NCI-H2196 treated with DMSO at 0.1 percent for 48 hours (cell line): ENCODE measurements around the gene ORC1.

Source experiments
- DNase-seq: peaks from one replicate; lab custom pipeline; 2025; ENCODE audit not compliant: unreplicated experiment; lab: John Stamatoyannopoulos, UW

ORC1 gene

GRCh38 chr1:52346653-52347052 lies 57.6 kb downstream of the ORC1 start:
- DNase-seq: no peak

- DNase-seq: no peak
These were observed 59.0 kb downstream of the ORC1 start for GRCh38 chr1:52345252-52345651.

DNA sequence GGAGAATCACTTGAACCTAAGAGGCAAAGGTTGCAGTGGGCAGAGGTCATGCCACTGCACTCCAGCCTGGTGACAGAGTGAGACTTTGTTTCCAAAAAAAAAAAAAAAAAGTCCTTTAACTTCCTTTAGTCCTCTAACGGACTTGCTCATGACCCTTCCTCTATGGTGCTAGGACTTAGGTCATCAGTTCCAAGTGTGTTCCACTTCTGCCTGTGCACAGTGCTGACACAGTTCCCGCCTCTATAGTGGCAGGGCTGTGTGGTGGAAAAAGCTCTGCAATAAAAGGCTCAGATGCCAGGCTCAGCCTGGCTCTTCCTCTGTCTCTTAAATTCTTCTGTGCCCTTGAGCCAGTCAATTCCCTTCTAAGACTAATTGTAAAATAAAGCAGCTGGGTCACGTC lies 60.2 kb downstream of the ORC1 start:
- no peak for DNase-seq

- no peak for DNase-seq
These were observed 62.5 kb downstream of the ORC1 start for GRCh38 chr1:52341655-52342260.

GRCh38 chr1:52337439-52337838 lies 66.8 kb downstream of the ORC1 start:
- DNase-seq: no peak

- DNase-seq: no peak
These were observed 69.2 kb downstream of the ORC1 start for GRCh38 chr1:52334906-52335528.

DNA sequence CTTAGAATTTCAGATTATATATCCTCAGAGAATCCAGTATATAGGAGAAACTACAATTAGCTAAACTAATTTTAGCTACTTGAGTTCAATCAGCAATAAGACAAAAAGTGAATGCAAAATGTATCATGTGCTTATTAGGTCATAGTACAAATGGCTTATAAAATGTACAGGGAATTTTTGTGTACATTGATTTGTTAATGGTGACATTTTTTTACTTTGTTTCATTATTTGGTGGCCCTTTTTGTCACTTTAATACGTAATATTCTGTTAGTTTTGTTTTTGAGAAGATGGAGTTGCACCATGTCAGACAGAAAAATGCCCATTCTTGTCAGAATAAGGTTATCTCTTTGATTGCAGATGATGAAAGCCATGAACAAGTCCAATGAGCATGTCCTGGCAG lies 71.8 kb downstream of the ORC1 start:
- DNase-seq: no peak

DNA sequence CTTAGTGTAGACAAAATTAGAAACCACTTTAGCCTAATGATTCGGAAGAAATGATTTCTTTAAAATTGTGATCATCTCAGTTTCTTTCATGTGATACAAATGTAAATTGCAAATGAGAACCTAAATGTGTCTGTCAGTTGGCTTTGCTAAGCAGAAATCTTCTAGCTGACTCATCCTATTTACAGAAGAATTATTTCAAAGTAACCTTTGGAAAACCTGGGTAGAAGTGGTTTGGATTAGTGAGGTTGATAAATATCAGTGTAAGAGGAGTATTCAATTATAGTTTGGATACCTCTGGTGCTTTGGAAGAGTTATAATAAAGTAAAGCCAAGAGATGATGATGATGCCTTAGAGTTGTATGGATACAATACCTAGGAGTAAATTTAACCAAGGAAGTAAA lies 75.6 kb downstream of the ORC1 start:
- no peak for DNase-seq

DNA sequence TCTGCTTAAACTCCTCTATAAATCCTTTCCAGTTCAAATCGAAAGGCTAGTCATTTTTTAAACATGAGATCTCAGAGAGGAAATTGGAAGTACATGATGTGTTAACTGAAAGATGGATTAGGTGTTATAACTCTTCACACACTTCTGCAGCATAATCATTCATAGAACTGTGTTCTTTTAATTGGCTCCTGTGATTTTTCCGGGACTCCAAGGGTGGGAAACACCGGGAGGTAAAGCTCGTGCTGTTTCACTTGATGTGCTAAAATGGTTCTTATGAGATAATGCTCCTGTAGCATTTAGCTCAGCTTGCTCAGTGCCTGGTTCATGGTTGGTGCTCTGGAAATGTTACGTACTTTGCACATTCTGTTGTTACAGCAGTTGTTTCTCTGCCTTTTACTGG lies 78.4 kb downstream of the ORC1 start:
- DNase-seq: no peak

GRCh38 chr1:52323731-52324130 lies 80.5 kb downstream of the ORC1 start:
- no peak for DNase-seq
